CD4-positive, alpha-beta T cell treated with Interleukin-21 for 1 hour (primary cell): Measurements from ENCODE around the gene ARL9.
"Not testable (repeated sequence)": the region's sequence is repeated elsewhere in the genome, so short reads cannot be mapped to it uniquely, and the experiment has no call there.

Experiments
- DNase-seq: peaks from one replicate; pipeline ENCODE4 v3.0.0-alpha.2; 2020

Gene ARL9, protein sequence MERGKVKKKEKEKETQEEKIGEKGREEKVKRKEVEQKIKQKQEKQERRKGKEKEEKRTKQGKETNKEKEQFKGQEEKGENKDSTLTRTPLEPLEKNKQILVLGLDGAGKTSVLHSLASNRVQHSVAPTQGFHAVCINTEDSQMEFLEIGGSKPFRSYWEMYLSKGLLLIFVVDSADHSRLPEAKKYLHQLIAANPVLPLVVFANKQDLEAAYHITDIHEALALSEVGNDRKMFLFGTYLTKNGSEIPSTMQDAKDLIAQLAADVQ

DNA sequence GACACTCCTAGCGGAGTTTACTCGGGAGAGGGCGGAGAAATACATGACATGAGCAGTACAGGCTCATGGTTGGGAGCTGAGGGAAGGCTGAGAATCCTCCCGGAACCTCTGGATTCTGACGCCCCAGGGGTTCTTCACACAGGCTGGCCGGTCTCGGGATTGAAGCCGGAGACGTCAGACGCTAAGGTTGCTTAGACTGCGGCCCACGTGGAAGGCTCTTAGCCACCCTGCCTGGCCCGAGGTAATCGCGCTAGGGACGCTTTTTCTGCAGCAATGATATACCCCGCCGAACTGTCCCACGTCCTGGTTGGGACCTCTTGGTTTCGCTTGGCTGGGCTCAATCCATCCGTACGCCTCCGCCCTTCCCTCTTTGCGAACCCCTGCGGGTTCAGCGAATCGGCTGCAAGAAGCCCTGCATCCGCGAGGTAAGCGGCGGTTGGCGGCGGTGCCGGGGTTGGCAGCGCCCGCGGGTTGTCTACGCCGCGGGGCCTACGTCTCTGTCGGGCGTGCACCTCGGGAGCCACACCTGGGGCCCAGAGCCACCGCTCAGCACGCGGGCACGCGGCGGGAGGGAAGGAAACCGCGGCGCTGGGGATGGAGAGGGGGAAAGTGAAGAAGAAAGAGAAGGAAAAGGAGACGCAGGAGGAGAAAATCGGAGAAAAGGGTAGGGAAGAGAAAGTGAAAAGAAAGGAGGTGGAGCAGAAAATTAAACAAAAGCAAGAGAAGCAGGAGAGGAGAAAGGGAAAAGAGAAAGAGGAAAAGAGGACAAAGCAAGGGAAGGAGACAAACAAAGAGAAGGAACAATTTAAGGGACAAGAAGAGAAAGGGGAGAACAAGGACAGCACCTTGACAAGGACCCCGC is at the start of gene ARL9:
TSS of gene ARL9 (plus strand) at position 523 of the 862 bp plus-strand sequence. CDS start at position 595, 72 bp downstream.
- peak; percentile 66 for DNase-seq

DNA sequence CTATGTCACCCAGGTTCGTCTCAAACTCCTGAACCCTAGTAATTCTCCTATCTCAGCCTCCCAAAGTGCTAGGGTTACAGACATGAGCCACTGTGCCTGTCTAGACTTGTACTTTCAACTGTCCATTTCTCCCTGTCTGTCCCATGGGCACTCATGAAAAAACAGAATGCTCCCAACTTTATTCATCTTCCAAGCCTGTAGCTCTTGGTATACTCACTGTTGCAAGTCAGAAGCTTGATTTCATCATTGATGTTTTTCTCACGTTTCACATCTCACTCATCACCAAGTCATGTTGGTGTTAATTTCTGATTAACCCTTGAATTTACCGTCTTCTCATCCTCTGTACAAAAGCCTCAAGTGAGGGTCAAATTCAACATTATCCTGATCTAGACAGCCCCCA is 45.5 kb upstream of the ARL9 start:
- no peak for DNase-seq

DNA sequence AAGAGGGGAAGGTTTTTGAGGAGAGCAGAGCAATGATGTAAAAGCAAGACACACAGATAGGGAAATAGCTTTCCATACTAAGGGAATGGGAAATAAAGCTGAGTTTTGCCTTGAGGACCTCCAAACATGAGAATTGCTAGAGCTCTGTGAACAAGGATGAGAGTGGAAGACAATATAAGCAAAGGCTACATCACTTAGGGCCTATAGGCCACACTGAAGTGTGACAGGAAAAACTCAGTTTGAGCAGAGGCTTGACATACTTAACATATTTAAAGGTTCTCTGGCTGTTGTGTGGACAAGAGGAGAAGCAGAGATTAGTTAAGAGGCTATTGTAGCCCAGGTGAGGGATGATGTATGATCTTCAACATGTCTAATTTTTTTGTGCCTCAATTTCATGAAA is 43.4 kb upstream of the ARL9 start:
- no peak for DNase-seq

DNA sequence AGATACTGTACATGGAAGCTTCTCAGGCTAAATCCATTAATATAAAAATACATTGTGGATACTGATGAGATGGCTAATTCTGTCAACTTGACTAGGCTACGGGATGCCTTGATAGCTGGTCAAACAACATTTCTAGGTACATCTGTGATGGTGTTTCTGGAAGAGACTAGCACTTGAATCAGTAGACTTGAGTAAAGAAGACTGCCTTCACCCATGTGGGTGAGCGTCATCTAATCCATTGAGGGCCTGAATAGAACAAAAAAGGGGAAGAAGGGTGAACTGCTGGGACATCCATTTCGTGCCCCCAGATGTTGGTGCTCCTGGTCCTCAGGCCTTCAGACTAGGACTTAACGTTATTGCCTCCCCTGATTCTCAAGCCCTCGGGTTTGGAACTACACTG is 41.9 kb upstream of the ARL9 start:
- no peak for DNase-seq

DNA sequence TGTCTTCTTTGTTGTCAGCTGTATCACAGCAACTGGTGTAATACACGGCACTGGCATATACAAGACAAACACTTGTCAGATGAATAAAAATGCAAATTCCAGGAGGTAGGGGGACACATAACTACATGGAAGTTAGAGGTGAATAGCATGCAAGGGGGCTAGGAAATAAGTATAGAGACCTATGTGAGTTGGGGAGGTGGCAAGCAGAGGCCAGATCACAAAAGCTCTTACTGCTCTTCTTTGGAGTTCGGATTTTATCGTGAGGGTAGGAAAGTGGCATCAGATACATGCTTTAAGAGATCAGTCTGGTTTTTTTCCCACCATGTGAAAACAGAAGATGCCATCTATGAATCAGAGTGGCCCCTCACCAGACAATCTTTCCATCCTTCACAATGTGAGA is 41.0 kb upstream of the ARL9 start:
- DNase-seq, result no peak

DNA sequence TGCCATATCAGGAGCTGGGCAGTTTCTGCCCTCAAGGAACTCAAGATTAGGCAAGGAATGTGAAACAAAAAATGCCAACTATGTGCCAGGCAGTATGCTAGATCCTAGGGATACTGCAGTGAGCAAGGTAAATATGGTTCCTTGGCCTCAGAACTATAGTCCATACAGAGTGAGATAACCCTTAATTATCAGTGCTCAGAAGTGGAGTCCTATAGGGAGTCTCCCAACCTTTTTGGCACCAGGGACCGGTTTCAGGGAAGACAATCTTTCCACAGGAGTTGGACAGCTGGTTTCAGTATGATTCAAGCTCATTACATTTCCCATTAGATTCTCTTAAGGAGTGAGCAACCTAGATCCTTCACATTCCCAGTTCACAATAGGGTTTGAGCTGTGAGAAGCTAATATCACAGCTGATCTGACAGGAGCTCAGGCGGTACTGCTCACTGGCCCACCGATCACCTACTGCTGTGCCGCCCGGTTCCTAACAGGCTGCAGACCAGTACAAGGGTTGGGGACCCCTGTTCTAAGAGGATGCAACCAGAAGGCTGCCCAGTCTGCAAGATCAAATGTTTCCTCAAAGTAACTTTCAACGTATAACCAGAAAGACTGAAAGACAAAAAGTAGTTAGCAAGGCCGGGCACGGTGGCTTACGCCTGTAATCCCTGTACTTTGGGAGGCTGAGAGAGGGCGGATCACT is 39.8 kb upstream of the ARL9 start:
- no peak for DNase-seq

DNA sequence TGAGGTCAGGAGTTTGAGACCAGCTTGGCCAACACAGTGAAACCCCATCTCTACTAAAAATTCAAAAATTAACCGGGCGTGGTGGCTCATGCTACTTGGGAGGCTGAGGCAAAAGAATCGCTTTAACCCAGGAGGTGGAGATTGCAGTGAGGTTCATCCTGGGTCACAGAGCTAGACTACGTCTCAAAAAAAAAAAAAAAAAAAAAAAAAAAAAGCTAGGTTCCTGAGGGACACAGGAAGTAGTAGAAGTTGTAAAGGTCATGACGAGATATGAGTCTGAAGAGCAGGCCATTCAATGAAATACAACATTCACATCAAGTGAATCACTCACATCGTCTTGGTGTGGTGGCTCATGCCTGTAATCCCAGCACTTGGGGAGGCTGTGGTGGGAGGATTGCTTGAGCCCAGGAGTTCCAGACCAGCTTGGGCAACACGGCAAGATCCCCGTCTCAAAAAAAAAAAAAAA is 39.3 kb upstream of the ARL9 start:
- not testable (repeated sequence) for DNase-seq

DNA sequence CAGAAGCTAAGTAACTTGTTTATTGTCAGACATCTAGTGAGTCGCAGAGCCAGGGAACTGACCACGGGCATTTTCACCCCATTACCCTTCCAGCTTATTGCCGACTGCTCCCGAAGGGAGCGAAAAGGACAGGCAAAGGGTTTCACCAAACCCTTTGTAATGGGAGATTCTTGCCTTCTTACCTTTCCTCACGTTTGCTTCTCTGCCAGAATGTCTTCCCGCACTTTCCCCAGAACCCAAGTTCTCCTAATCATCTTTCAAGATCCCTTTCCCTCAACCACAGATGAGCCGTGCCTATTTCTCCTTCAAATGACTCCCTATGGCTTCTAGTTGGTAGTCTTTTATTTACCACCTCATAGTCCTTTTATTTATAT is 38.7 kb upstream of the ARL9 start:
- DNase-seq, result no peak

DNA sequence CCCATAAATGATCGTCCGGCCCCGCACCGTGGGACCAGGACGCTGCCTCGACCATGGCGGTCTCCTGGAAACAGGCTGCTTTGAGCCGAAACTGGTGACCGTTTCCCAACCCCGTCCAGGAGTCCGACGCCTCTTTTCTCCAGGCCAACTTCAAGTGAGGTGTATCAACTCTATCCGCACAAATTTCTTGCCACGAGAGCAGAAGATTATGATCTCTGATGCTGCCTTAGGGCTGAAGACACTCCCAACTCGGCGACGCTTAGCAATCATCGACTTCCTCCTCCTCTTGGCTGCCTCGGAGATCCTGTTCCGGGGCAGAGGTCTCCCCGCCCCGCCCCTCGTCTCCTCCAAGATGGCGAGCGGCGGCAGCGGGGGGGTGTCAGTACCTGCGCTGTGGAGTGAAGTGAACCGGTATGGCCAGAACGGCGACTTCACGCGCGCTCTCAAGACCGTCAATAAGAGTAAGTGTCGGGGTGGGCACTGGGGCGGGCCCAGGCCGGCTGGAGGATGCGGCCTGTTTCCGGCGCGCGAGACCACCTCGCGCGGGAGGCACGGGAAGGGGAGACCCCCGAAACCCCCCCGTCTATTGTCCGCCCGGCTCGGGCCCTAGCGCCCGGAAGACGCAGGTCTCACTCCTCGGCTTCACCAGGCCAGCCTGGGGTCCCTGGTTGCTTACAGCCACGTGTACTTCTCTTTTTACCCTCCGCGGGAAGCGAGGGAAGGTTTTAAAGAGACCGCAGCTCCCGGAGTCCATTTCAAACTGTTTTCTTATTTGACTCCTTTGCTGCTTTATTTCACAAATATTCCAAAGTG is 38.1 kb upstream of the ARL9 start, which contains the start of gene SRP72:
TSS of gene SRP72 (plus strand) at position 334 of the 813 bp plus-strand sequence. CDS start at position 353, 19 bp downstream.
- DNase-seq, result peak; percentile 92

DNA sequence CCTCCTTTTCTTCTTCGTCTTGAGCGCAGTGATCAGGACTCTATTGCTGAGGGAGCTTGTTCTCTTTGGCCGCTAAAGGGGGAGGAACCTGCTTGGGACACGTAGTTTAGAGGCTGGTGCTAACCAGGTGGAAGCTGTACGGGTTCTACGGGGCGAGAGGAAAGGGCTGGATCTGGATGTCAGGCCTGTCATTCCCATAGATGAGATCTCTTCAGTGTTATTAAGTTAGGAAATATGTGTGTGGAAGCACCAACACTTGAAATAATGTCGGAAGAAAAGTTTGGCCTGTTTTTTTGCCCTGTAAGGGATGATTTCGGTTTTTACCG is 37.5 kb upstream of the ARL9 start:
- peak; percentile 50 for DNase-seq

DNA sequence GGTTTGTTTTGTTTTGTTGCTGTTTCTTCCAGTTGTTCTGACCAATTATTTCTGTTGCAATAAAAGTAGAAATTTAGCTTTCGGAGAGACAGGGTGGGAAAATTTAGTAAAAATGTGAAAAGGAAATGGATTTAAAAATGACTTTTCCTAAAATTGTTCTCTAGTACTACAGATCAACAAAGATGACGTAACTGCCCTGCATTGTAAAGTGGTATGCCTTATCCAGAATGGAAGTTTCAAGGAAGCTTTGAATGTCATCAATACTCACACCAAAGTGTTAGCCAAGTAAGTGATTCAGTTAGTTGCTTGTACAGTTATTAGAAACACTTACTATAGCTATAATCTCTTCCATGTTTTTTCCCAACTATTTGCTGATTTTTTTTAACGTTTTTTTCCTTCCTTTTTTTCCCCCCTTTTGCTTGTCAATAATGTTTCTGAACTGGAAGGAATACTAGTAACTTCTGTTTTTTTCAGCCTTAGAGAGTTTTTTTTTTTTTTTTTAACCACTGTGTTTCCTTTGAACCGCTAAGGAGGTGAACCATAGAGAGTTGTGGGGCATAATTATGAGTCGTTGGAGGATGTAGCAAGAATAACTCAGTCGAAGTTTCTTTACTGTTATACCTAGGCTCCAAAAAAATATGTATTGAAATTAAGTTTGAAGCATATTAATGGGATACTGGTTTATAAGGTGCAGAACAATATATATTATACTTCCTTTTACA is 35.9 kb upstream of the ARL9 start:
- no peak for DNase-seq

DNA sequence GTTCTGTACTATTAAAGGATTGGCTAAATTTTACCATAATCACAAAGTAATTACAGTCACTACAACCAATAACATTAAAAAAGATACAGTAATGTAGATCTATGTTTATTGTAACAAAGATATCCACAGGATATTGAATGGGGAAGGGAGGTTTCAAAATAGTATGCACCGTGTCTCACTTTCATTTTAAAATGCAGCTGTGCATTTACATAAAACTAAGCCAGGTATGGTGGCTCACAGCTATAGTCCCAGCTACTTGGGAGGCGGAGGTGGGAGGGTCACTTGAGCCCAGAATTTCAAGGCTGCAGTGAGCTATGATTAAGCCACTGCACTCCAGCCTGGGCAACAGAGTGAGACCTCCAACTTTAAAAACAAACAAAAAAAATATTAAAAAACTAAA is 29.7 kb upstream of the ARL9 start:
- DNase-seq, result no peak

DNA sequence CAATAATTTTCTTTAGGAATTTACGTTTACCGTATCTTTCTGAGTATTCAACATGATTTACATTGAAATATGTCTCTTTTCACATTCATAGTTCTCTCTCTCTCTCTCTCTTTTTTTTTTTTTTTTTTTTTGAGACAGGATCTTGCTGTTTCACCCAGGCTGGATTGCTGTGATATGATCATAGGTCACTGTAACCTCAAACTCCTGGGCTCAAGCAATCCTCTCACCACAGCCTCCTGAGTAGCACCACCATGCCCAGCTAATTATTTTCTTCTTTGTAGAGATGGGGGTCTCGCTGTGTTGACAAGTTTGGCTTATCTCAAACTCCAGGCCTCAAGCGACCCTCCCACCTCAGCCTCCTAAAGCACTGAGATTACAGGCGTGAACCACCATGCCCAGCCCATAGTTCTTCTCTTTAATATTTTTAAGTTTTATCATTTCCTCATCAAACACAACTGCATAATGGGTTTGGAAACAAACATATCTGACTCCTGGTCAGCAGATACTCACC is 28.3 kb upstream of the ARL9 start:
- DNase-seq, result no peak

DNA sequence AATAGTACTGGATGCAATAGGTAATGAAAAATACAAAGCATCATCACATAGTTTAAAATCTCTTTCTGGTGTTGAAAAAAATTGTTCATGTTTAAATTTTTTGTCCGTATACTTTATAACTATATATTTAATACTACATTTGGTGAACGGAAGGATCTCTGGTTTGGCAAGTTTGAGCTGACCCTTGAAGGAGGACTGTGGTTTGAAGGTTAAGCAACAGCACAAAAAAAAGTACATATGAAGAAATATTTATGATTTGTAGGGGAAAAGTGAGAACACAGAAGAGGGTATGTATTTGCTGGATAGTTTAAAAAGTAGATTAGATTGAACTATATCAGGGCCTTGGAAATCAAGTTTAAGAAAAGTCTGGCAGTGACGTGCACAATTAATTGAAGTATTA is 24.9 kb upstream of the ARL9 start:
- DNase-seq, result no peak

DNA sequence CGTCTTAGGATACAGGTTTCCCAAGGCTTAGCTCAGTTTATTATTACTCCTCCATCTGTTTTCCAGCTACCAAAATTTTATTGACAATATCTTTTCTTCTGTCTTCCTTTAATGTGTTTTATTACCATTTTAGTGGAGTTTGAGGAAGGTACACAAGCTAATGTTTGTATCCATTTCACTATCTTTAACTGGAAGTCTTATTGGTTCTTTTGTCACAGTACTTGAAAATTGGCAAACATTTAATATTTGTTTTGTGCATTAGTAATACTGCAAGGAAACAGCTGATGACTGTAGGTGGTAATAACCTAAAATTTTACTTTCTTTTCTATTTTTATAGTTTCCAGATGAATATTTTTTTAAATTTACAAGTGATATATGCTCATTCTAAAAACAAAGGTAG is 9.3 kb upstream of the ARL9 start:
- DNase-seq, result no peak

DNA sequence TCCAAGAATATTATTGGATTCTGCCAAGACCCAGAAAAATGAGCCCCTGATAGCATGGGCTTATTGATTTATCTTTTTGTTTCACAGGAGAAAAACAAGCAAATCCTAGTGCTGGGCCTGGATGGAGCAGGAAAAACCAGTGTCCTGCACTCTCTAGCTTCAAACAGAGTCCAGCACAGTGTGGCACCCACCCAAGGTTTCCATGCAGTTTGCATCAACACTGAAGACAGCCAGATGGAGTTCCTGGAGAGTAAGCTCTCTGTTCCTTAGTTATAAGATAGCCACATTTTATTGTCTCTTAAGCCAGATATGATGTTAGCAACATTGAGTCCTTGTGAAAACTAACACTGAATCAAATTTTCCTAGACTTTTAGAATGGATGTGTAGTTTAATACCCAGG is 5.5 kb downstream of the ARL9 start:
- DNase-seq, result no peak

DNA sequence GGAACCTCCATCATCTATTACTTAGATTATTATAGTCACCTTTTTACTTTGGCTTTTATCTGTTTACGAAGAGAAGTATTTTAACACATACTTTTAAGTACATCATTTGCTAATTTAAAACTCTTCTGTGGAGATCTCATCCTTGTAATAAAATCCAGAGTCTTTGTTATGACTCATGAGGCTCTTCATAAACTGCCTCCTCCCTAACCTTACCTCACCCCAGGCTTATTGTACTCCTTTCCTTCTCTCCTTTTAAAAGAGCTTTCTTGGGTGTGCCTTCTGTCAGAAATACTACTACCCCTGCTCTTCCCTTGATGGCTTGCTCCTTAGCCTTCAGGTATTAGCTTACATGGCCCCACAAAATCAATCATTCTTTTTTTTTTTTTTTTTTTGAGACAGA is 6.6 kb downstream of the ARL9 start:
- no peak for DNase-seq

DNA sequence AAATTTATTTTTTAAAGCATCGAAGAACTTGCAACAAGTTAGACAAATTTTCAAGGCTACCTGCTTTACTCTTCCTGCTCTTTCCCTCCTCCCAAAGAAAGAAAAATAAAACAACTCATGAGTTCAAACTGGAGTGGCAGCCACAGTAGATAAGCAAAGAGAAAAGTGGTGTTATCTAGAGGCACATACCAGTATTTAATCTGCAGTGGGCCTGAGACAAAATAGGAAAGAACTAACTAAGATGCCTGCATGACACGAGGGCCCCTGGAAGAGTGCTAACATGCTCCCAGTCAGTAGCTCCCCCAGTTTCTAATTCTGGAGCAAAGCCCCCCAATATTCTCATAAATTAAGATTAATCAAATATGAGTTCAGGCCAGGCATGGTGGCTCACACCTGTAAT is 7.9 kb downstream of the ARL9 start:
- DNase-seq, result no peak

DNA sequence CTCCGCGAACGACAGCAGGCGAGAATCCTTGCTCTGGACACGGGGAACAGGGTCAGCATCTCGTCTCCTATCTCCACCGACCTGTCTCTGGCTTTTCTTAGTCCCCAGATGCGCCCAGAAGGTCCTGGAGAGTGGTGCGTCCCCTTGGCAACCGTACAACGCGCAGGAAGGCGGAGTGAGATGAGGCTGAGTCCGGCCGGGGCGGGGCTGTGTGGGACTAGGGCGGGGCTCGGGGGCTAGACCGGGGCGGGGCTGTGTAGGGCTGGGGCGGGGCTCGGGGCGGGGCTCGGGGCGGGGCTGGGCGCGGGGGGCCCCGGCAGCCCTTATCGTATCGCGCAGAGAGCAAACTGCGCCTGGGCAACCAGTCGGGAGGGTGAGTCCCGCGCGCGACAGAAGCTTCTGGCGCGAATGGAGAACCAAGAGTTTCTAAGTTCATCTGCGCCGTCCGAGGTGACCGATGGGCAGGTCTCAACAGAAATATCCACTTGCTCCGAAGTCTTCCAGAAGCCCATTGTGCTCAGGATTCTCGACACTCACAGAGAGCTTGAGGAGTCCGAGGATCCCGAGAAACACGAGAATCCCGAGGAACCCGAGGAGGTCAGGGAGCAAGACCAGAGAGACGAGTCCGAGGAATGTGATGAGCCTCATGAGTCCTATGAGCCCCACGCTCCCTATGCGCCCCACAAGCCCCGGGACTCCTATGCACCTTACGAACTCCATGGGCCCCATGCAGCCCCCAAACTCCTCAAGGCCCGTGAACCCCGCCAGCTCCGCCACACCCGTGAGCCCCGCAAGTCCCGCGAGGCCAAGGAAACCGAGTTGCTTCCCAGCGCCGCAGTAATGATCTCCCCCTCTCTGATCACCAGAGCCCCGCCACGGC is 24.9 kb downstream of the ARL9 start:
- DNase-seq, result peak; percentile 84

DNA sequence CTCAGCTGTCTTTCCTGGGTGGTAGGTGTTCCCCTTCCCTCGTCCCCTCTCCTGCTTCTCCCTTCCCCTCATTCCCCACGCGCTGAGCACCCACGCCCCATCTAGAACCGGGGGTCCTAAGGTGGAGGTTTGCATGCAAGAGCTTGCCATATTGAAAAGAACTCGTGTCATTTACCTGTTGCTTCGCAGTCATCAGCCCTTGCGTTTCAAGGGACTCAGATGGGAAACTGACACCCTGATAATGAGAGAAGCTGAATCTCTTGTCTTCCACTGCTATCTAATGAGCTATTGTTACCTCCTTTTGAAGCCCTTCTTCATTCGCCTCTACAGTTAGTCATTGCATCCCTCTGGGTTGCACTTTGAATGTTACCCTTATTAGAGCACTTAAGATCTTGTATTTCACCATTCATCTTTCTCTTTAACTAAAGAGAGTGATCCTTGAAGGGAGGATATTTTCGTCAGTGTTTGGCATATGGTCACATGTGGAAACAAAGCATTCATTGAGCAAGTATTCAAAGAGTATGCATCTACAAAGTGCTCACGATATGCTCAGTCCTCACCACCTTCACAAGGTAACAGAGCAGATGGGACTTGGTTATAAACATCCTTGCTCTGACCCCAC is 25.7 kb downstream of the ARL9 start:
- DNase-seq, result no peak
